Glomerular visceral epithelial cell (primary cell): ENCODE data around the gene F10.
A peak's percentile ranks its signal among the peaks of the same experiment; 100 is the strongest.
"Not testable (repeated sequence)": the region's sequence is repeated elsewhere in the genome, so short reads cannot be mapped to it uniquely, and the experiment has no call there.

Experiments used
- DNase-seq: peaks from one replicate; pipeline ENCODE4 v3.0.0-alpha.2; 2016; ENCODE audit errors: extremely low spot score

F10 gene

GRCh38 chr13:113152984-113153809 is 30.6 kb downstream of the F10 start:
- DNase-seq: no peak

DNA sequence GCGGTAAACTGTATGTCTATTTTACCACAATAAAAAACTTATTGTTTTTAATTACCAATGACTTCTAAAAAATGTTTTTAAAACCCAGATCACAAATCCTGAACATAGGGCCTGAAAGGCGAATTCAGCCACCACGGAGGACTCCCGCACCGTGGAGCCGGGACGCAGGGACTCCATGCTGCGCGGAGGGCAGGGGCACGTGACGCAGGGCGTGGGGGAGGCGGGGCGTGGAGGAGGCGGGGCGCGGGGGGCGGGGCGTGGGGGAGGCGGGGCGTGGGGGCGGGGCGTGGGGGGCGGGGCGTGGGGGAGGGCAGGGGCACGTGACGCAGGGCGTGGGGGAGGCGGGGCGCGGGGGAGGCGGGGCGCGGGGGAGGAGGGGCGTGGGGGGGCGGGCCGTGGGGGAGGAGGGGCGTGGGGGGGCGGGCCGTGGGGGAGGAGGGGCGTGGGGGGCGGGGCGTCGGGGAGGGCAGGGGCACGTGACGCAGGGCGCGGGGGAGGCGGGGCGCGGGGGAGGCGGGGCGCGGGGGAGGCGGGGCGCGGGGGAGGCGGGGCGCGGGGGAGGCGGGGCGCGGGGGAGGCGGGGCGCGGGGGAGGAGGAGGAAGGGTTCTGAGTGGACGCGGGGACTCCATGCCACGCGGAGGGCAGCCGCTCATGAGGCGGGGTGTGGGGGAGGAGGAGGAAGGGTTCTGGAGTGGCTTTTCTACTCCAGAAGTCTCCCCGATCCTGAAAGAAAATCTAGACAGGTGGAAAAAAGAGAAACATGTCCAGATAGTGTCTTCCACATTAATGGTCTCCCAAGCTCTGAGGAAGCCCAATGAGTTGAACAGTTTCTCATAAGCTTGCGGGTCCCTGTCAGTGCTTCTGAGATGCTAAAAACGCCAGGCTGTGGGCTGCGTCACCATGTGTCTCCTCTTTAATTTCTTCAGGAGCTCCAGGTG is 31.5 kb downstream of the F10 start:
- peak; percentile 74 for DNase-seq

GRCh38 chr13:113155201-113155600 is 32.6 kb downstream of the F10 start:
- no peak for DNase-seq

DNA sequence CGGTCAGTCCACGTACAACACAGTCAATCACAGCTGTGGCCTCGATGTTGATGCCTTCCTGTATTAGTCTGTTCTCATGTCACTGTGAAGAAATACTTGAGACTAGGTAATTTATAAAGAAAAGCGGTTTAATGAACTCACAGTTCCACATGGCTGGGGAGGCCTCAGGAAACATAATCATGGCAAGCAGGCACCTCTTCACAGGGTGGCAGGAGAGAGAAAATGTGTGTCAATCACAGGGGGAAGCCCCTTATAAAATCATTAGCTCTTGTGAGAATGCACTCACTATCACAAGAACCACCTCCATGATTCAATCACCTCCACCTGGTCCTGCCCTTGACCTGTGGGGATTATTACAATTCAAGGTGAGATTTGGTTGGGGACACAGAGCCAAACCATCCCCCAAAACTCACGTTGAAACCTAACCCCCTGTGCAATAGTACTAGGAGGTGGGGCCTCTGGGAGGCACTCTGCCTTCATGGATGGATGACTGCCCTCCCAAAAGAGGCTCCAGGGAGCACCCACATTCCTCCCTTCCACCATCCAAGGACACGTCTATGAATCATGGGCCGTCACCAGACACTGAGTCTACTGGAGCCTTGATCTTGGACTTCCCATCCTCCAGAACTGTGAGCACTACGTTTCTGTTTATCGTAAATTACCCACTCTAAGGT is 33.5 kb downstream of the F10 start:
- DNase-seq: no peak

- no peak for DNase-seq
Observed at GRCh38 chr13:113157206-113157928, 34.8 kb downstream of the F10 start.

GRCh38 chr13:113157929-113158747 is 35.5 kb downstream of the F10 start, which contains the start of gene PROZ:
PROZ (plus strand) TSS chr13:113158648; CDS start chr13:113158661, 13 bp downstream.
- no peak for DNase-seq

DNA sequence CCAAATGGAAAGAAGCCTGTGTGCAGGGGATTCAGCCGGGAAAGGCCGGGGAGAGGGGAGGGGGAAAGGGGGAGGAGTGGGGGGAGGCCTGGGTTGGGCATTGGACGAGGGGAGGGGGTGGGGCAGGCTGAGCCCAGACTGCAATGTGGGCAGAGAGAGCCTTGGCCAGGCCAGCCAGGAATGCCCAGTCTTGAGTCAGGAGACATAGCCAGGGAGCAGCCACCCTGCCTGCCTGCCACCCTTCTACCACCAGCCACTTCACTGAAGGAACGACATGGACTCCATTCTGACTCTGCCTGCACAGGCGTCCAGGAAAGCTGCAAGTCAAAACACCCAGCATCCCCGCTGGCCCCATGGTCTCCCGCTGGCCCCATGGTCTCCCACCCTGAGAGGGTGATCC is 36.3 kb downstream of the F10 start:
- DNase-seq: no peak

- no peak for DNase-seq
Observed at GRCh38 chr13:113159701-113160100, 37.1 kb downstream of the F10 start.

DNA sequence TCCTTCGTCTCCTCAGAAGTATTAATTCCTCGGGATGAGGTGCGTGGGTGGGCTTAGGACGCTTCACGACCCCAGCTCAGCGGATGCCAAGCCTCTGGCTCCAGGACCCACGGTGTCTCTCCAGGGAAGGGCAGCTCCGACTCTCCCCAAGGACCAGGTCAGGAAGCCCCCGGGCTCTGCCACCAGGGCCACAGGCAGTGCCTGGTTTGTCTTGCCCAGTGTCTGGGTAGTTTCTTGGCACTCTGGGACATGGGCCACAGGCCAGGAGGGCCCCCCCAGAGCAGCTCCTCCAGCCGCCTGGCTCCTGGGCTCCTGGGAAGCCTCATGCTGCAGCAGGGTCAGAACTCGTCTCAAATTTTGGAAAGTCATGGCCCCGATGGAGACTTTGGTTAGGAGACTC is 38.4 kb downstream of the F10 start:
- no peak for DNase-seq

GRCh38 chr13:113161433-113161832 is 38.8 kb downstream of the F10 start:
- no peak for DNase-seq

DNA sequence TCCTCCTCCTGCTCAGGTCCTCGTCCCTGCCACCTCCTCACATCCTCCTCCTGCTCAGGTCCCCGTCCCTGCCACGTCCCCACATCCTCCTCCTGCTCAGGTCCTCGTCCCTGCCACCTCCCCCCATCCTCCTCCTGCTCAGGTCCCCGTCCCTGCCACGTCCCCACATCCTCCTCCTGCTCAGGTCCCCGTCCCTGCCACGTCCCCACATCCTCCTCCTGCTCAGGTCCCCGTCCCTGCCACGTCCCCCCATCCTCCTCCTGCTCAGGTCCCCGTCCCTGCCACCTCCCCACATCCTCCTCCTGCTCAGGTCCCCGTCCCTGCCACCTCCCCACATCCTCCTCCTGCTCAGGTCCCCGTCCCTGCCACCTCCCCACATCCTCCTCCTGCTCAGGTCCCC is 39.4 kb downstream of the F10 start:
- not testable (repeated sequence) for DNase-seq

DNA sequence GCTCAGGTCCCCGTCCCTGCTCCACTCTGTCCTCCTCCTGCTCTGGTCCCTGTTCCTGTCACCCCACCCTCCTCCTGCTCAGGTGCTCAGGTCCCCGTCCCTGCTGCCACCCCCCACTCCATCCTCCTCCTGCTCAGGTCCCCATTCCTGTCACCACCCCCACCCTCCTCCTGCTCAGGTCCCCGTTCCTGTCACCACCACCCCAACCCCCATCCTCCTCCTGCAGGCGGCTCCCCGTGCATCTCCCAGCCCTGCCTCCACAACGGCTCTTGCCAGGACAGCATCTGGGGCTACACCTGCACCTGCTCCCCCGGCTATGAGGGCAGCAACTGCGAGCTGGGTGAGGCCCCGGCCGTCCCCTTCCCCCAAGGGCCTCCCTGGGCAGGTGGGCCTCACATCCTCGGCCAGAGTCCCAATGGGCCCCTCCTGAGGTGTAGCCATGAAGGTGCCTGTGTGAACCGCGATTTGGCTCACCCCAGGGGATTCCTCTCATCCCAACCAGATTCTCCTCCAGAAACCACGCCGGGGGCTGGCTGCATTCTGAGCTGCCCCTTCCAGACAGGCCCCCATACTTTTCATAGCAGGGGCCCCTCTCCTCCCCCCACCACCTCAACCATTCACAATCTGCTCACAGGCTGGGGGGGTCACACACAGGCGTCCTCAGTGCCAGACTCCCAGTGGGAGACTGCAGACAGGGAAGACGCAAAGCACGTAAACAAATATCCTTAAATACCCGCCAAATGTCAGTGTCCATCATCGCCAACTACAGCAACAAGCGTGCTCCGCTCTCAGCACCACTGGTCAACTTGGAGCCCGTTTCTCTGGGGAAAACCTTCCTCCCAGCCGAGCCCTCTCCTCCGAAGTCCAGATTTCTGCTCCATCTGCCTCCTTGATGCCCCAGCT is 40.4 kb downstream of the F10 start:
- no peak for DNase-seq

- DNase-seq: no peak
Observed at GRCh38 chr13:113164492-113164891, 41.9 kb downstream of the F10 start.

- no peak for DNase-seq
Observed at GRCh38 chr13:113166266-113166665, 43.7 kb downstream of the F10 start.

- DNase-seq: no peak
Observed at GRCh38 chr13:113166681-113167080, 44.1 kb downstream of the F10 start.

DNA sequence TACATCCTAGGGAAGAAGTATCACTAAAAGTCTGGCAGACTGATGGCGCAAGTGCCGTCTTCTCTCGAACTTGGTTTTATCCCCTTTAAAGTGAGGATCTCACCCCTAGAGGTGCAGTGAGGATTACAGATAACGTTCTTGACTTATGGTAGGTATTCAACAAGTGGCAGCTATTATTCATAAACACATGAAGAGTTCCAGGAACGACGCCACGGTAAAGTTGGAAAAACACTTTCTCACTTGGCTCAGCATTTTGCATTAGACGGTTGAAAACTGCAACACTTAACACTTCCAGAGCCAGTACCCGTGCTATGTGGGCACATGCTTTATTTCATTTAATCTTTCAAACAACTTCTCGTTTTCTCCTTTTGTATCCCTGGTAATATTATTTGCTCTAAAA is 44.6 kb downstream of the F10 start:
- no peak for DNase-seq

- DNase-seq: no peak
Observed at GRCh38 chr13:113167575-113167974, 45.0 kb downstream of the F10 start.

DNA sequence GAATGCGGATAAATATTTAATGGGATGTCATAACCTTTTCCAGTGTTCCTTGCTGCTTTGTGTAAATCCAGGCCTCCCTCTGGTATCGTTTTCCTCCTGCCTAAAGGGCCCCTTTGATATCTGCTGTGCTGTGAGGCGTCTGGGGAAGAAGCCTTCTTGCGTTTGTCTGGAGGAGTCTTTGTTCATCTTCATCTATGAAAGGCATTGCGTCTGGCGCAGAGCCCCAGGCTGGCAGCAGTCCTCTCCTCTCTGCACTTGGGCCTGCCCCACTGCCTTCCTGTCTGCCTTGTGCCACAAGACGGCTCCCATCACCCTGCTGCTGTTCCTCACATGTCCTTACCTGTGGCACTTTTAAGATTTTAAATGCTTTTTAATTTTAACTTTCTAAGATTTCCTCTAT is 45.6 kb downstream of the F10 start:
- DNase-seq: no peak
